Aorta (tissue), 5 donors: Measurements from ENCODE around the gene ADCY5. TPM values are rescaled to one million over a fixed set of nuclear protein-coding genes. Genes with fewer than 3 reads are reported as not detected.
A peak's percentile ranks its signal among the peaks of the same experiment; 100 is the strongest.

Experiments
- ATAC-seq: fragments of 200-7000 bp; cut with Tn5 transposase; one replicate; pipeline ENCODE4 v1.9.1; 2022; ENCODE audit warnings: moderate library complexity; ENCODE audit not compliant: low FRiP score
- DNase-seq, 2 donors: peaks; one replicate each; pipeline ENCODE4 v3.0.0-alpha.2; 2020
- H3K27ac ChIP-seq, 2 donors: one replicate each; pipeline ENCODE4 v1.5.1; 2013; ENCODE audit warnings: low read length in 2 of 2, mild to moderate bottlenecking in 2 of 2, moderate library complexity in 2 of 2, control low read depth in 1 of 2, inconsistent platforms in 1 of 2, low read depth in 1 of 2
- H3K27me3 ChIP-seq, 2 donors: one replicate each; pipeline ENCODE4 v1.6.1; 2013; ENCODE audit warnings: control low read depth in 1 of 2, low read length in 1 of 2, mild to moderate bottlenecking in 1 of 2, moderate library complexity in 1 of 2; ENCODE audit not compliant: insufficient read depth in 2 of 2, control insufficient read depth in 1 of 2
- H3K36me3 ChIP-seq, 2 donors: one replicate each; pipeline ENCODE4 v1.6.1; 2013; ENCODE audit warnings: control low read depth in 1 of 2, low read length in 1 of 2, mild to moderate bottlenecking in 1 of 2; ENCODE audit not compliant: insufficient read depth in 2 of 2, control insufficient read depth in 1 of 2
- H3K4me1 ChIP-seq, 2 donors: one replicate each; pipeline ENCODE4 v1.6.1; 2013; ENCODE audit warnings: low read length in 2 of 2, control low read depth in 1 of 2, mild to moderate bottlenecking in 1 of 2, moderate library complexity in 1 of 2; ENCODE audit not compliant: insufficient read depth in 2 of 2, control insufficient read depth in 1 of 2
- H3K4me3 ChIP-seq, 2 donors: one replicate each; pipeline ENCODE4 v1.5.1; 2013; ENCODE audit warnings: low read length in 2 of 2, control low read depth in 1 of 2, mild to moderate bottlenecking in 1 of 2
- H3K9me3 ChIP-seq: one replicate; pipeline ENCODE4 v1.6.1; 2013; ENCODE audit warnings: mild to moderate bottlenecking, low read length; ENCODE audit not compliant: control insufficient read depth
- WGBS, 2 donors: extraction: QIAGEN DNeasy Blood & Tissue Kit; methylation state at CpG; one replicate each; pipeline ENCODE4 v1.1.7; 2013; 5-methylcytosine and 5-hydroxymethylcytosine counted together
- intact Hi-C, 2 donors: fragments of 100-400 bp; cut with DNase I; formaldehyde crosslinking; loops; one replicate each; pipeline versions ENCODE4 v1.14.2 to v1.15.0; 2022
- polyA plus RNA-seq, 2 donors: library from polyadenylated mRNA; stranded (reverse); fragments of 200-250 nt; gene quantifications; one replicate each; pipeline ENCODE4 v1.2.3, GENCODE V29; 2013
- total RNA-seq, 2 donors: library from RNA; stranded (reverse); fragmentation: NEBNext Ultra II Directional; extraction: Animal tissue kit (Norgen Biotek cat#: 25700); gene quantifications; one replicate each; pipeline ENCODE4 v1.2.1, GENCODE V29; 2021
- donor health status: healthy with polysubstance abuse.
- donor health status: Bipolar disorder and iron deficiency.
- donor health status: DM: no; HTN: no; CAD: no.
- donor health status: DM: no; HTN: no; CAD: no.
- donor health status: DM: yes; HTN: yes; CAD: no.

ADCY5 gene
- total and polyA plus RNA-seq, 4 donors, result 6.6 to 72.7 (median 40.9) TPM

DNA sequence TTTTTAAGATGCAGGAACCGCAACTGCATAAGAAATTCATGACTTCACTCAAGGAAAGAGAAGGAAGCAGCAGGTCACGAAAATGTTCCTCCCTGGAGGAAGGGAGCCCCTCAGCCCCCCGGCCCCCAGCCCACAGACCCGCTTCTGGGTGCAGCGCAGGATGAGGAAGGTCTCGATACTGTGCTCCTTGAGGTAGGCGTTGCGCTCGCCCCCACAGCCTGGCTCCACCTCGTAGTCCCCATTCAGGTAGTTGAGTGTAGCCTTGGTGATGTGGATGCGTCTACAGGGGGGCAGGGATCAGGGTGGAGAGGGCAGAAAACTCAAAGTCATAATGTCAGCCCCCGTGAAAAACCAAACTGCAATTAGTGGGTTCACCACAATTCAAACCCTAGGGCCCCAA lies 121.4 kb downstream of the ADCY5 start:
- H3K4me1 ChIP-seq, result no peaks in the 10 kb centered on the region
- WGBS, 2 donors, result 90 to 95% methylated on average over 12 of the region's 12 CpGs
- DNase-seq, result peak in 1 of 2 donors; percentile 66
- no peak overlapping the region for H3K27ac ChIP-seq
- no peaks in the 10 kb centered on the region for H3K9me3 ChIP-seq
- intact Hi-C loops, result no loop called here
- H3K36me3 ChIP-seq, result no peaks in the 10 kb centered on the region
- no peak overlapping the region for H3K4me3 ChIP-seq
- no peak for ATAC-seq
- H3K27me3 ChIP-seq, result no peaks in the 10 kb centered on the region

GRCh38 chr3:123326531-123326930 lies 122.4 kb downstream of the ADCY5 start:
- intact Hi-C loops, result no loop called here
- Histone ChIP-seq H3K27me3 (no peaks in the 10 kb centered on the region), H3K4me1 (no peaks in the 10 kb centered on the region), H3K36me3 (no peaks in the 10 kb centered on the region), H3K9me3 (no peaks in the 10 kb centered on the region), H3K27ac (no peak overlapping the region), H3K4me3 (no peak overlapping the region)
- DNase-seq (peak in 1 of 2 donors; percentile 60), ATAC-seq (no peak)
- WGBS, 2 donors, result 80 to 86% methylated on average over 6 of the region's 6 CpGs

- ATAC-seq (no peak), DNase-seq (peak in 1 of 2 donors; percentile 71)
- H3K4me1 ChIP-seq, result no peaks in the 10 kb centered on the region
- 83 to 87% methylated on average over 7 to 8 of the region's 8 CpGs for WGBS, 2 donors
- no peak overlapping the region for H3K4me3 ChIP-seq
- no peaks in the 10 kb centered on the region for H3K36me3 ChIP-seq
- no peaks in the 10 kb centered on the region for H3K27me3 ChIP-seq
- intact Hi-C loops, result no loop called here
- peak overlapping the region in 1 of 2 donors; percentile 6 for H3K27ac ChIP-seq
- no peaks in the 10 kb centered on the region for H3K9me3 ChIP-seq
These were observed 123.1 kb downstream of the ADCY5 start for GRCh38 chr3:123325766-123326256.

DNA sequence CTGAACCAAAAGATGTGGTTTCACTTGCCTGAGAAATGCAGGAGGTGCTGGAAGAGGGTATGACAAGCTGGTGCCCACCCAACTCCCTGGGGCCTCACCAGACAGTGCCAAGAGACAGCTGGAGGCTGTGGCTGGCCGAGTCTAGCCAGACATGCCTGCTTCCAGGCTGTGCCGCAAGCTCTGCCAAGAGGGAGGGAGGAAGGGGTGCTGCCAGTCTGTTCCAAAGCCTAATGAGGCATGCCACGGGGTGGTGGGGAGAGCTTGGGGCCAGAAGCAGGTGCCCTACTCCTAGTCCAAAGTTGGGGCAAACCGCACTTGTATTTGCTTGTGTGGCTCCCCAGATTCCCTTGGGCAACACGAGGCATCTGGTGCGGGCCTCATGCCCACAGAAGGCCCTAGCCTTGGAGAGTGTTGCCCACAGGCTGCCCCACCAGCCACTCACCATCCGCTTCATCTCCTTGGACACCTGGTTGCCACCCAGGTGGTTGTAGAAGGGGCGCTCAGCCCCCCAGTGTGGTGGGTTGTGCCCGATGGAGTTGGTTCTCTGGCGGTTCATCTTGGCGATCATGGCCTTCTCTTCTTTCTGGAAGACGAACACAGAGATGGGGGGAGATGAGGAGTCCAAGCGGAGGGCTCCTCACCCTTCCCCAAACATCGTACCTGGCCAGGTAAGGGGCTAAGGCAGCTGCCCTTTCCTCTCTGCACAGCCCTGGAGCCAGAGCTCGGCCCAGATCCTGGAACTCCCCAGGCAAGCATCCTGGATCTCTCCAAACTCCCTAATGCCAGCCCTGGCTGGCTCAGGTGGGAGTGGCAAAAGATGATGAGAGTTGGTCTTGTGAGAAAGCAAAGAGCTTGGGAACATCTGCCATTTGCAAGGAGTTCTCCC lies 123.8 kb downstream of the ADCY5 start:
- DNase-seq (peak in 1 of 2 donors; percentile 76), ATAC-seq (no peak)
- 59 to 61% methylated on average over 14 to 15 of the region's 15 CpGs for WGBS, 2 donors
- Histone ChIP-seq H3K36me3 (no peaks in the 10 kb centered on the region), H3K9me3 (no peaks in the 10 kb centered on the region), H3K27me3 (no peaks in the 10 kb centered on the region), H3K4me1 (no peaks in the 10 kb centered on the region), H3K27ac (peak overlapping the region in 1 of 2 donors; percentile 6), H3K4me3 (no peak overlapping the region)
- intact Hi-C loops, result loop anchor here in 1 of 2 donors (1.0 kb wide), 1 partner anchor 124 kb away; the partner anchor contains the start of gene ADCY5

GRCh38 chr3:123323781-123324180 lies 125.1 kb downstream of the ADCY5 start:
- no peaks in the 10 kb centered on the region for H3K9me3 ChIP-seq
- peak overlapping the region in 1 of 2 donors; percentile 3 for H3K27ac ChIP-seq
- H3K36me3 ChIP-seq, result no peaks in the 10 kb centered on the region
- WGBS, 2 donors, result 85 to 86% methylated on average over 1 of the region's 1 CpG
- ATAC-seq, result no peak
- no peak overlapping the region for H3K4me3 ChIP-seq
- no peaks in the 10 kb centered on the region for H3K4me1 ChIP-seq
- intact Hi-C loops, result loop anchor here in 1 of 2 donors (1.0 kb wide), 1 partner anchor 126 kb away; the partner anchor contains the start of gene ADCY5
- DNase-seq, result peak in 1 of 2 donors; percentile 56
- no peaks in the 10 kb centered on the region for H3K27me3 ChIP-seq

GRCh38 chr3:123322866-123323265 lies 126.0 kb downstream of the ADCY5 start:
- Histone ChIP-seq H3K27ac (no peak overlapping the region), H3K4me1 (no peaks in the 10 kb centered on the region), H3K27me3 (no peaks in the 10 kb centered on the region), H3K9me3 (no peaks in the 10 kb centered on the region), H3K36me3 (peaks cover 3 to 4% of the 10 kb centered on the region in 2 donors), H3K4me3 (no peak overlapping the region)
- intact Hi-C loops, result no loop called here
- ATAC-seq (no peak), DNase-seq (peak in 1 of 2 donors; percentile 47)
- WGBS, 2 donors, result 54 to 63% methylated on average over 11 of the region's 11 CpGs

GRCh38 chr3:123321806-123322205 lies 127.1 kb downstream of the ADCY5 start:
- Histone ChIP-seq H3K27me3 (no peaks in the 10 kb centered on the region), H3K27ac (no peak overlapping the region), H3K9me3 (no peaks in the 10 kb centered on the region), H3K4me3 (no peak overlapping the region), H3K36me3 (peaks cover 3 to 4% of the 10 kb centered on the region in 2 donors), H3K4me1 (no peaks in the 10 kb centered on the region)
- WGBS, 2 donors, result 81 to 83% methylated on average over 8 of the region's 8 CpGs
- intact Hi-C loops, result no loop called here
- peak in 1 of 2 donors; percentile 68 for DNase-seq
- no peak for ATAC-seq

- H3K27ac ChIP-seq, result no peak overlapping the region
- intact Hi-C loops, result no loop called here
- WGBS, 2 donors, result 77% methylated on average over 5 of the region's 5 CpGs
These were observed 128.7 kb downstream of the ADCY5 start for GRCh38 chr3:123320221-123320620.

More at GRCh38 chr3:123320221-123320620, 128.7 kb downstream of the ADCY5 start:
- Histone ChIP-seq H3K4me3 (no peak overlapping the region), H3K9me3 (no peaks in the 10 kb centered on the region), H3K36me3 (peaks cover 3 to 4% of the 10 kb centered on the region in 2 donors), H3K27me3 (no peaks in the 10 kb centered on the region), H3K4me1 (no peaks in the 10 kb centered on the region)
- no peak for ATAC-seq
- peak in 1 of 2 donors; percentile 38 for DNase-seq
